ENCODE results near the gene CXorf65. TPM values are rescaled to one million over a fixed set of nuclear protein-coding genes. Genes with fewer than 3 reads are reported as not detected.

Gene CXorf65
- total RNA-seq (2022; extraction: Qiagen RNA extraction; ENCODE audit: low read depth), result not detected in 5 replicates

GRCh38 chrX:71106427-71106826 lies at the start of gene CXorf65:
Gene CXorf65, minus strand, starts transcription at chrX:71106740. Its CDS starts 184 bp downstream, at chrX:71106556.

DNA sequence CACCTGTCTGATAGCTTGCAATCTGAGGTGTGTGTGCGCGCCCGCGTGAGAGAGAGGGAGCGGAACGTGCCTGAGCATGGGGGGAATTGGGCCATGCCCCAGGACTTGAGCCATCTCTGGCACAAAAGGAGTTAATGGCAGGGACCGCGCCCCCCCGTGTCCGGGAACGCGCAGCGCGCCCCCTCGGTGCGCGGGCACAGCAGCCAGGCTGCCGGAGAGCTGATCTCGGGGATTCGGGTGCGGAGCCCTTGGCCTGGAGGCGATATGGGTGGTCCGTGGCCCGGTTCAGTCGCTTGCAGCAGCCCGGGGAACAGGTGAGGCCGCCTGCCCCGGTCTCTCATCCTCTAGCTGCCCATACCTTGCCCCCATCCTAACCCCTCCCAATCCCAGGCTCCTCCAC lies 38.1 kb upstream of the CXorf65 start, which contains the start of gene NLGN3:
TSS of gene NLGN3 (plus strand) at position 191 of the 400 bp plus-strand sequence. CDS start 2,909 bp downstream, outside the sequence.

GRCh38 chrX:71118032-71118984 lies 11.8 kb upstream of the CXorf65 start, which contains the start of gene MED12:
Gene MED12, plus strand, starts transcription at chrX:71118596. Its CDS starts 159 bp downstream, at chrX:71118755.

DNA sequence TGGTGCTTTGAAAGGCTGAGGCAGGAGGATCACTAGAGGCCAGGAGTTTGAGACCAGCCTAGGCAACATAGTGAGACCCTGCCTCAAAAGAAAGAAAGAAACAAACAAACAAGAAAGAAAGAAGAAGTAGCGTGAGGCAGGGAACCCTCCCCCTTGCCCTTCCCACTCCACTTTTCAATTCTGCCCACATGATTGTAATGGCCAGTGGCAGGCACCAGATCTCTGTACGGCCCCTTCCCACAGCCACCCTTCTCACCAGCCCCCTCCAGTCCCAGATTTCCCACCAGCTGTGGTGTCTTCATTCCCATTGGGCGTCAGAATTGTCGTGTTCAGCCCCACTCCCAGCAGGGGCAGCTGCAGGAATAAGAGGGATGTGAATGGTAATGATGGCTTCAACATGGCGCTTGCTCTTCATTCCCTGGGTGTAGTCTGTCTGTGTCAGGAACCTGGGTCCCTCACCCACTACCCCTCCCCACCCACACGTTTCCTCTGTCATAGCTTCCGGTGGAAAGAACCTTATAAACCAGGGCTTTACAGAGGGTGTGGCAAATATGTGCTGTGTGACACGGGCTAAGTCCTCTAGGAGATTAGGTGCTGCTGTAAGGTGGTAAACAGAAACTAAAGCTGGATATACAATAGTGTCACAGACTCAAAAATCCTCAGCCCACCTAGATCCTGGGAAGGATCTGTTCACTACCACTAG lies 4.8 kb upstream of the CXorf65 start, which contains the start of gene IL2RG:
TSS of gene IL2RG (minus strand) at position 437 of the 703 bp plus-strand sequence. CDS start at position 399, 38 bp downstream.

GRCh38 chrX:71095555-71095980 lies 11.0 kb downstream of the CXorf65 start, which contains the start of gene FOXO4:
Gene FOXO4, plus strand, starts transcription at chrX:71095851. Its CDS starts 678 bp downstream, at chrX:71096529.

GRCh38 chrX:71068044-71068918 lies 38.3 kb downstream of the CXorf65 start, which contains the start of gene SNX12:
Gene SNX12, minus strand, starts transcription at chrX:71068334. Its CDS starts 28 bp downstream, at chrX:71068306.

Other genes starting within 250 kb of the CXorf65 start
- not detected in 5 replicates for gene TEX11, start 198.0 kb downstream of the CXorf65 start, total RNA-seq (2022; extraction: Qiagen RNA extraction; ENCODE audit: low read depth)
- gene SLC7A3, start 175.6 kb downstream of the CXorf65 start, total RNA-seq (2022; extraction: Qiagen RNA extraction; ENCODE audit: low read depth), result not detected in 5 replicates
- gene SNX12, start 38.4 kb downstream of the CXorf65 start, total RNA-seq (2022; extraction: Qiagen RNA extraction; ENCODE audit: low read depth), result 71.6 to 80.6 TPM (median 75.0 TPM) in 5 replicates
- 0.87 to 2.2 TPM (median 1.3 TPM) in 5 replicates for gene FOXO4, start 10.9 kb downstream of the CXorf65 start, total RNA-seq (2022; extraction: Qiagen RNA extraction; ENCODE audit: low read depth)
- gene IL2RG, start 4.8 kb upstream of the CXorf65 start, total RNA-seq (2022; extraction: Qiagen RNA extraction; ENCODE audit: low read depth), result 0.21 to 0.24 TPM (median 0.23 TPM) in 4 of 5 replicates, not detected in the other
- 9.6 to 13.4 TPM (median 11.6 TPM) in 5 replicates for gene MED12, start 11.9 kb upstream of the CXorf65 start, total RNA-seq (2022; extraction: Qiagen RNA extraction; ENCODE audit: low read depth)
- 0.89 to 1.0 TPM (median 1.00 TPM) in 5 replicates for gene NLGN3, start 38.1 kb upstream of the CXorf65 start, total RNA-seq (2022; extraction: Qiagen RNA extraction; ENCODE audit: low read depth)
- 0.19 TPM in 1 of 5 replicates, not detected in the others for gene GJB1, start 116.5 kb upstream of the CXorf65 start, total RNA-seq (2022; extraction: Qiagen RNA extraction; ENCODE audit: low read depth)
- 10.5 to 14.4 TPM (median 11.4 TPM) in 5 replicates for gene ZMYM3, start 147.4 kb upstream of the CXorf65 start, total RNA-seq (2022; extraction: Qiagen RNA extraction; ENCODE audit: low read depth)
- 363 to 404 TPM (median 378 TPM) in 5 replicates for gene NONO, start 176.9 kb upstream of the CXorf65 start, total RNA-seq (2022; extraction: Qiagen RNA extraction; ENCODE audit: low read depth)
- gene ITGB1BP2, start 195.0 kb upstream of the CXorf65 start, total RNA-seq (2022; extraction: Qiagen RNA extraction; ENCODE audit: low read depth), result 0.65 to 1.1 TPM (median 0.80 TPM) in 5 replicates

Data from A549 treated with RU486 at 1 μM for 4 hours (cell line).